Choroid plexus epithelial cell (primary cell): ENCODE results near the gene ZIC1.
A peak's percentile ranks its signal among the peaks of the same experiment; 100 is the strongest.

ENCODE experiments used
- DNase-seq: peaks from one replicate; pipeline ENCODE4 v3.0.0-alpha.2; 2010; ENCODE audit warnings: low read depth
- H3K4me3 ChIP-seq: 2 replicates; pipeline ENCODE4 v1.5.1; 2011; ENCODE audit warnings: low read depth, mild to moderate bottlenecking, control low read depth, low read length, moderate library complexity
- TF ChIP-seq, protein P1 (sequence below): conservative IDR thresholded peaks from 2 replicates; pipeline ENCODE4 v1.5.1; 2011; ENCODE audit warnings: low read depth, mild to moderate bottlenecking, control low read depth, inconsistent platforms, low read length, moderate library complexity

The ZIC1 gene

DNA sequence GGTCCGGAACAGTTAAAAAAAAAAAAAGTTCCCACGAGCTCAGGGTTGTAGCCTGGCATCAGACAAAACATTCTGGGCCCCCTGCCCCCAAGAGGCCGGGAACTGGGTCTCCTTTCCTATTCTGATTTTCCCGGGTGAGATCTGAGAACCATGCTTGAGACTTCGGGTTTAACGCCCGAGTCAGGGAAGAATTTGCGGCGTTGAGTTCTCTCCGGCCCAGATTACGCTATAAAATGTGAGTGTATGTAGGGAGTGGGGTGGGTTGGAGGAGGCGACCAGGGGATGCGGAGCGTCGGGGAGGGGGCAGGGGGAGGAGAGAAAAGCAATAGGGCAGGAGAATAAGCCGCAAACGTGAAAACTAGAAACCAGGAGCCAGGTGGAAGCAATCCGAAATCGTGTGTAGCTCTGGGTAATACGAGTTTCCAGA lies 2.7 kb downstream of the ZIC1 start:
- peak overlapping the region; percentile 90 for H3K4me3 ChIP-seq
- TF ChIP-seq, protein P1, sequence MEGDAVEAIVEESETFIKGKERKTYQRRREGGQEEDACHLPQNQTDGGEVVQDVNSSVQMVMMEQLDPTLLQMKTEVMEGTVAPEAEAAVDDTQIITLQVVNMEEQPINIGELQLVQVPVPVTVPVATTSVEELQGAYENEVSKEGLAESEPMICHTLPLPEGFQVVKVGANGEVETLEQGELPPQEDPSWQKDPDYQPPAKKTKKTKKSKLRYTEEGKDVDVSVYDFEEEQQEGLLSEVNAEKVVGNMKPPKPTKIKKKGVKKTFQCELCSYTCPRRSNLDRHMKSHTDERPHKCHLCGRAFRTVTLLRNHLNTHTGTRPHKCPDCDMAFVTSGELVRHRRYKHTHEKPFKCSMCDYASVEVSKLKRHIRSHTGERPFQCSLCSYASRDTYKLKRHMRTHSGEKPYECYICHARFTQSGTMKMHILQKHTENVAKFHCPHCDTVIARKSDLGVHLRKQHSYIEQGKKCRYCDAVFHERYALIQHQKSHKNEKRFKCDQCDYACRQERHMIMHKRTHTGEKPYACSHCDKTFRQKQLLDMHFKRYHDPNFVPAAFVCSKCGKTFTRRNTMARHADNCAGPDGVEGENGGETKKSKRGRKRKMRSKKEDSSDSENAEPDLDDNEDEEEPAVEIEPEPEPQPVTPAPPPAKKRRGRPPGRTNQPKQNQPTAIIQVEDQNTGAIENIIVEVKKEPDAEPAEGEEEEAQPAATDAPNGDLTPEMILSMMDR, result no peak
- DNase-seq, result peak; percentile 77

DNA sequence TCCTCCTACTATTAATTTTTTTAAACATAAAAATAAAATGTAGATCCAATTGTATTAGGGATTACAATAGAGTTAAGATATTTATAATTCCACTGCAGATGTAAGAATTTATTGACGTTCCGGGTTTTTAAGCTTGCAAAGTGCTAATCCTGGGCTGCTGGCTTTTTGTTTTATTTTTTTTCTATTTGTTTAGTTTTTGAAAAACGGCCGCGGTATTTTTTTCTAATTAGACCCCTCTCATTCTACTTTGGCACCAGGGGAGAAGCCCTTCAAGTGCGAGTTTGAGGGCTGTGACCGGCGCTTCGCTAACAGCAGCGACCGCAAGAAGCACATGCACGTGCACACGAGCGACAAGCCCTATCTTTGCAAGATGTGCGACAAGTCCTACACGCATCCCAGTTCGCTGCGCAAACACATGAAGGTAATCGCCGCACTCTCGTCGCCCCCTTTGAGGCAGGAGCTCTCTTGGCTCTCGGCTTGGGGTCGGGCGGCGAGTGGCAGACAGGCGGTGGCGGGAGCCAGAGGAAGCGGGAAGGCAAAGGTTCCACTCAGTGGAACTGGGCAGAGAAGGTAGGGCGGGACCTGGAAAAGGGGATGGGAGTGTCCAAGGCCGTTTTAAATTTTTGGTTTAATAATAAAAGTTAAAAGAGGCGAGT lies 3.2 kb downstream of the ZIC1 start:
- TF ChIP-seq, protein P1, result no peak
- peak overlapping the region; percentile 90 for H3K4me3 ChIP-seq

DNA sequence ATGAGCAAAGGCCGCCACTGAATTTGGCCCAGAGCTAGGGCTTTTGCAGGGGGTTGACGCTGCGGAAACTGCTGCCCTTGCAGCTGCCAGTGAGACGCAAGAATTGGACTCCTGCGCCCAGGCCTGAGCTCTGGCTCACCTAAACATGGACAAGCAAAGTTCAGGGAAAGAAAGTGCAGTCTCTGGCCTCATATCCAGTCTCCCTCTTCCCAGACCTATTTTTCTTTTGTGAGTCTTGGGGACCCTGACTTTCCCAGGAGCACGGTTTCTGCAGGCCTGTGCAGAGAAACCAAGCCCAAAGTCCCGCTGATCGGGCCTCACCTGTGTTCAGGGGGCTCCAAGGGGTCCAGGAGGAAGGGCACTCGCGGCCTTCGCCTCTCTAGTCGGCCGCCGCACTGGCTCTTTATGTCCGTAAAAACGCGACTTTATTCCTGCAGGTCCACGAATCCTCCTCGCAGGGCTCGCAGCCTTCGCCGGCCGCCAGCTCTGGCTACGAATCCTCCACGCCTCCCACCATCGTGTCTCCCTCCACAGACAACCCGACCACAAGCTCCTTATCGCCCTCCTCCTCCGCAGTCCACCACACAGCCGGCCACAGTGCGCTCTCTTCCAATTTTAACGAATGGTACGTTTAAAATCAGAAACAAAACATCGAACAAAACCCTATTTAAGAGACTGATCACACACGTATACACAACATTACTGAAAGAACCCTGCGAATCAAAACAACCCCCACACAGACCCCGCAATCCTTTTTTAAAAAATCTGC lies 3.9 kb downstream of the ZIC1 start:
- peak overlapping the region; percentile 90 for H3K4me3 ChIP-seq
- DNase-seq, result peak; percentile 65
- TF ChIP-seq, protein P1, result no peak

More for the DNA sequence above, 3.2 kb downstream of the ZIC1 start:
- DNase-seq, result peak; percentile 40

DNA sequence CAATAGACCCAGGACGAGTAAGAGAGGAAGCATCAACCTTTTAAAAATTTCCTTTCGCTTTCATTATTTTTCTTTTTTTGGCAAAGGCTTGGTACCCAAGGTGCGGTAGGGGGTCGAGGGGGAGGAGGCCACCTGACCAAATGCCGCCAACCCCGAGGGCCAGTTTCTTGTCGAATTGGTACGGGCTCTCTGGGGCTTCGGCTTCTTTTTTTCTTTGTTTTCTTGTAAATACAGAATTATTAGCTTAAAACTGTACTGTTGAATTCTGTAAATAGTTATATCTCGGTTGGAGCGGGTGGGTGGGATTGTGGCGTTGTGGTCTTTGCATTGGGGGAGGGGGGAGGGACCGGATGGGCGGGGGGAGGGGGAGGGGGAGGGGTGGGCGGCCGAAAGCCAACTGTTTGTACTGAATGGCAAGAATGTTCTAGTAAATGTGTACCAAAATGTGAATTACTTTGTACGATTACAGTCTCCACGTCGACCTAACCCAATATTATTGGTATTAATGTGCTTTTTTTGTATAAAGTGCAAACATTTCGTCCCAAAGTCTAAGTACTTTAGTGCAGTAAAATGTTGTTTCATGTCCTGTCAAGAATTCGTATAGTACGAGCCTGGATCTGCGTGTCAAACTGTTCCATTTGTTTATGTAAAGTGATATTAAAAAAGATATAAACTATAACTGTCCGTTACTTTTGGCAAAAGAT lies 4.7 kb downstream of the ZIC1 start:
- peak overlapping the region; percentile 90 for H3K4me3 ChIP-seq
- peak; percentile 71 for DNase-seq
- TF ChIP-seq, protein P1, result no peak

DNA sequence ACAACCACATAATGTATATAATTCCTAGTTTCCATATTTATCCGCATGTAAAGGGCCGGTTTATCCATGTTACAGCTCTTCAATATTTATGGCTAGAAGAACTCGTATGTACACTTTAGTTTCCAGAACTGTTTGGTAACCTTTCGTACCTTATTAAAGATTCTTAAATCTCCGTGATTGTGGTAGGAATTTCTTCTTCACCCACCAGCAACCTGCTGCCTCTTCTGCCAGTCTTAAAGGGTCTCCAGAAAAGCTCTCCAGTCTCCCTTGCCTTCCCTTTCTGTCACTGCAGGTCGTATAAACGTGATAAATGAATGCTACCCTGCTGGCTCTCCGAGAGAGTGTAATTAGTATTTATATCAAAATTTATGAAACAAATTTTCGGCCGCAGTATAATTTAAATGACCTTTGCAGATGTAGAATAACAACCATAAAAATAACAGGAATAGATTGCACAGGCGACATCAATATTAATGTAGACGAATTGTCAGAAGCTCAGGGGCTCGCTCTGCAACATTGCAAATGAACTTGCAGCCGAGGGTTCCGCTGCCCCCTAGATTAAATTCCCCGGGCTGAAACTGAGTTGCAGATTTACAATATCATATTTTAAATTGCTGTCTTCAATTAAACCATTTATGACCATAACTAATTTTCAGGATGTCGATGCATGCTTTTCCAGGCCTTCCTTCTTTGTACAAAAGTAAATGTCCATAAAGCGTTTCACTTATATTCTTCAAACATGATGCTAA lies 5.4 kb downstream of the ZIC1 start:
- TF ChIP-seq, protein P1, result no peak
- DNase-seq, result no peak
- peak overlapping the region; percentile 90 for H3K4me3 ChIP-seq

DNA sequence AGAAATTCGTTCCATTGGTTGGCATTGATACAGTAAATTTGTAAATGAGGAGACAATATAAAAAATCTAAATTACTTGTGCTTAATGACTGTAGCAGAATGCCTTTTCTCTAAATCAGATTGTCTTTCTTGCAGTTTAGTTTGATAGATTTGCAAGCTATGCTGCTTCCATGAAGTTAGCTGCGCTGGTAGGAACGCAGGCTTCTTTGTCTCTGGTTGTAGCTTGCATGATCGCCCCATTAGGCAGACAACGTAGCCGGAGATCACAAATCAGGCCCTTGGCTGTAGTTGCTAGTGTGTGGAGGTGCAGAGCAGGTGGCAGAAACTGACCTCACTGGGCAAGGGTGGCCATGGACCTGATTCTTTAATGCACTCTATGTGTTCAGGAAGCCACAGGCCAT lies 6.1 kb downstream of the ZIC1 start:
- peak; percentile 55 for DNase-seq
- peak overlapping the region; percentile 90 for H3K4me3 ChIP-seq
- TF ChIP-seq, protein P1, result no peak
